ENCODE data around the gene VSIR.

Gene VSIR

DNA sequence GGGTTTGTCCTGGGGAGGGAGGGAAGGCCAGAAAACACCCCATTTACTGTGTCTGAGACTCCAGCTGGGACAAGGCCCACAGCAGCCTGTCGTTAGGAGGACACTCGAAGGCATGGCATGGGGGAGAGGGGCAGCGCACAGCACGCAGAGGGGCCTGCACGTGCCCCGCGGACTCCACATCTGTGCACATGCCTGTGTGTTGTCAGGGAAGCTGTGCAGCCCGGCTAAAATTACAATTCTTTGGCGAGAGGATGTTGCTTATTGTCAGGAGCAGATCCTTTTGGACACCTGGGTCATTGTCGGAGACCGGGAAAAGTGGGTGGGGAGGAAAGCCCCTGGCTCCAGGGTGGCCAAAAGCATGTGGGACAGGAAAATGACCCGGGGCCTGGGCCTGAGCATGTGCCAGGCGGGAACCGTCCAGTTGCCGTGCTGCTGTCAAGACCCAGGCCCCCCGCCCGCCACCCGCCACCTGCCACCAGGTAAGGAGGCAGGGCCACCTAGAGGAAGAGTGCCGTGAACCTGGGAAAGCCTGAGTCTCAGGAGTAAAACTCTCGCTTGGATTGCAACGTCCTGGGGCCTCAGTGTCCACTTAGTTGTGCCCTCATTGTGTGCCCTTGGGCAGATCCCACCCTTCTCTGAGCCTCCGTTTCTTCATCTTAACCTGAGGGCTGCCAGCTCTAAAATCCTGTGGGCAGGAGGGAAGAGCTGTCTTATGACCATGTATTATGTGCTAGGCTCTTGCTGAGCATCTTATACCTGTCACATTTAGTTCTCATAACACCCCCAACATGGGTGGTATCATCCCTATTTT lies 7.2 kb downstream of the VSIR start:
- no peak for DNase-seq (ENCODE audit: extremely low read depth in 1 of 2, low read depth in 1 of 2)

DNA sequence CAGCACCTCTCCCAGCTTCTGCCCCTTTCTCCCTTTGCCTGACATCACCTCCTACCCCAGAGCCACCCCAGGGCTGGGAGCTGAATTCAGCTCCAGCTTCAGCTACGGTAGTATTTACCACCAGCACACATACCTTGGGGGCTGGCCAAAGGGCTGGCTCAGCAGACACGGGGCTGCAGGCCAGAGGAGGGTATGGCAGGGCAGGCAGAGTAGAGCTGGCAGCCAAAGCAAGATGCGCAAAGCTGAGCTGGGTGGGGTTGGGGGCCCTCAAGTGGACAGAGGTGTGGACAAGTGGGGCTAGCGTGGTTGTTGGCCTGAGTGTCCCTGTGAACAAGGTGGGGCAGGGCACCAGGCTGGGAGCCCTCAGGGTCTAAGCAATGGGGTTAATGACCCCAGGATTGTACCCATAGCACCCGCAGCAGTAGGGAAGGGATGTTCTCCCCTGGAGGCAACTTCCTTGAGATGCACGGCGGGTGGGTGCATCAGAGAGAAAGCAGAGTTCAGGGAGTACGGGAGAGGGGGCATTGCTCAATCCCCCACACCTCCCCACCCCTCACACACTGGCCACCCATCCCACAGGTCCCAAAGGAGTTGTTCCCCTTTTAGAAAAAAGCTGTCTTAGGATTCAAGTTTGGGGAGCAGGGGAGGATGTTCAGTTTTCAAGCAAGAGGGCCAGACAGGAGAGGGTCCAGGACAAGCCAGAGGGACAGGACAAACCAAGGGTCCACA lies 8.0 kb downstream of the VSIR start:
- no peak for DNase-seq (ENCODE audit: extremely low read depth in 1 of 2, low read depth in 1 of 2)

DNA sequence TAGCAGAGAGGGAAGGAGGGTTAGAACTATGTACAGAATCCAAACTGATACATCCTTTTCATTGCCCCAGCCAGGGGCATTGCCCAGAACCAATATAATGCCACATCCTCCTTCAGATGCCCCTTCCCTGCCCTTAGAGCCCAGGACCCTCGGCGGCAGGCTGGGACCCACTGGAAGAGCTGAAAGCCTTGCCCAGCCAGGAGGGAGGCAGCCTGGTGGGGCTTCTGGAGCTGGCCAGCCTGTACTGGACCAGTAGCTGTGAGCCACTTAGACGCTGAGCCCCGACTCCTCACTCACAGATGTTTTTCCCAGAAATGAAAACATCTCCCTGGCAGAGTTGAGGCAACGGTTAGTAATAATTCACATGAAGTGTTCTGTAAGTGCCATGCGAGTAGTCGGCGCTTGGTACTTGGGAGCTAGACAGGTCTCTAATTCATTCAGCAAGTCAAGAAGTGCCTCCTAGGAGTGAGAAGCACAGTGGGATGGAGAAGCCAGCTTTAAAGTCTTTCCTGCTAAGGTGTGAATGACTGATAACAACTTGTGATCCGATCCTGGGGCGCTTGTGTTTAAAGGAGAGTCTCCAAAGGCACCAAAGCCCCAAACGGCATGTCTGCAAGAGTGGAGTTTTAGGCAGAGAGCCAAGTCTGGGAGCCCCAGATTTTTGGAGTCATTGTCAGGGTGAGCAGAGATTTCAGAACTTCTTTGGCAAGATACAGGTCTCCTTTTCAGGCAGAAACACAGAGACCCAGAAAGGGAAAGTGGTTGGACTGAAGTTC lies 9.8 kb downstream of the VSIR start:
- no peak for DNase-seq (ENCODE audit: extremely low read depth in 1 of 2, low read depth in 1 of 2)

DNA sequence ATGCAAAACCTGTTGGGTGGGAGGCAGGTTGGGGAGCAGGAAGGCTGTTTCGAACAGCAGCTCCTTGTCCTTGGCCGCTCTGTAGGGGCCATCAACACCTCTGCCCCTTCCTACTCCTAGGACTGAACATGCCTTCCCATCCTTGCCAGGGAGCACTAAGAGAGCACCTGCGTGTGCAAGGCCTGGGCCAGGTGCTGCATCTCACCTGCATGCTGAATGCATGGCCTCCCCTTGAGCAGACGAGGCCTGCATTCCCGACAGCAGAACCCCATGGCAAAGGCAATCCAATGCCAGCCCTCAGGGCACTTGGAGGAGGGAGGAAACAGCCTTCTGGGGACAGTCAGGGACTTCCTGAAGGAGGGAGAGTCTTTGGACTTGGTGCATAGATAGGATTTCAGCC lies 11.0 kb downstream of the VSIR start:
- DNase-seq (ENCODE audit: extremely low read depth in 1 of 2, low read depth in 1 of 2): no peak

DNA sequence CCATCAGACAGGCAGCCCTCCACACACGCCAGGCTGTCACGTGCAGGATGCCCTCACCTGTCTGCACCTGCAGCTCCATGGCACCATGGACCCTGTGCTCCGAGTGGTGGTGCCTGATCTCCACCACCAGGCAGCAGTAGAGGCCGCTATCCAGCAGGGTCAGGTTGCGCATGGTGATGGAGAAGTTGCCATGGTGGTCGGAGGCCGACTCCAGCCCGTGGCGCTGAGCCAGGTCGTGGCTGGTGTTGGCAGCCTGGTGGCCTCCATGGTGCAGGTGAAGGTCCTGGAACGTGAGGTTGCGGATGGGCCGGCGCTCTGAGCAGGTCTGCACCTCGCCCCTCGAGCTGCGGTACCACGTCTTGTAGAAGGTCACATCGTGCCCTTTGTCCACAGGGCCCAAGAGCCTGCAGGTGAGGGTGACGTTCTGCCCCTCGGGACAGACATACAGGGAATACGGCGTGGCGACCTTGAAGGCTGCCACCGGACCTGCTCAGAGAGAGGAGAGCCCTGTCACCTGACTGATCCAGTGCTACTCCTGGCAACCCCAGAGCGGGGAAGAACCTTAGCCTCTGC lies 11.7 kb downstream of the VSIR start:
- no peak for DNase-seq (ENCODE audit: extremely low read depth in 1 of 2, low read depth in 1 of 2)

DNA sequence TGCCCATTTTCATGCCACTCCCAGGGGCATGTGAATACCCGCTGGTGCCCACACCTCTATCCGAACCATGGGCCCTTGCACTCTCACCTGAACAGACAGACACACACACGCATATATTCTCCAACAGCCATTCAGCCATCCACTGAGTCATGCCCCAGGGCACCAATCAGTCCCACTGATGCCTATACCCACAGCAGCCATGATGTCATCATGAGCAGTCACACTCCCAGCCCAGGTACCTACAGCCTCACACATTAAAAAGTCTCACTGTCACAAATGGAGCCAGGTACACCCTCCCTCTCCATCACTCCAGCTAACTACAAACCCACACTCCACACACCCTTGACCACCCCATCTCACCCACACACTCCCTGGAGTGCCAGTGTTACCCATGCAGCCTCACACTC lies 12.2 kb downstream of the VSIR start:
- DNase-seq (ENCODE audit: extremely low read depth in 1 of 2, low read depth in 1 of 2): peak in 1 of 2 donors; percentile 55

DNA sequence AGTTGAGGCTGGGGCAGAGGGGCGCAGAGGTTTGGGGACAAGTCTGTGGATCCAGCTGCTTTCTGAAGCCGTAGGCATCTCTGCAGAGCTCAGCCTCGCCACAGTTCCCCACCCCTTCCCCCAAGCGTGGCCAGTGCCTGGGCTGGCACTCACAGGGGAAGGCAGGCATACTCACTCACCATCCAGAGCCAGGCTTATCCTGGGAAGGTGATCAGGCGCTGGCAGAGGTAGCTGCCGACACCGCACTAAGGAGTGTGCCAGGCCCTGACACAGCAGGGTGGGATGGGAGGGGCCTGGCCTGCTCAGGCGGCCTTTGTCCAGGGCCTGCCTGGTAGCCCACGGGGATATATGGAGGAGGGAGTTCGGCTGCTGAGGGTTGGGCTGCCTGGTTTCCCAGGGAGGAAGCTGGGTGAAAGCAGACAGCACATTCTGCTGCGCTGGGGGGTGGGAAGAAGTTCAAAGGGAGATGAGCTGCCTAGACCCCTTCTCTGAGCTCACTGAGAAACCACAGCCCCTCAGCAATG lies 15.9 kb downstream of the VSIR start:
- no peak for DNase-seq (ENCODE audit: extremely low read depth in 1 of 2, low read depth in 1 of 2)

DNA sequence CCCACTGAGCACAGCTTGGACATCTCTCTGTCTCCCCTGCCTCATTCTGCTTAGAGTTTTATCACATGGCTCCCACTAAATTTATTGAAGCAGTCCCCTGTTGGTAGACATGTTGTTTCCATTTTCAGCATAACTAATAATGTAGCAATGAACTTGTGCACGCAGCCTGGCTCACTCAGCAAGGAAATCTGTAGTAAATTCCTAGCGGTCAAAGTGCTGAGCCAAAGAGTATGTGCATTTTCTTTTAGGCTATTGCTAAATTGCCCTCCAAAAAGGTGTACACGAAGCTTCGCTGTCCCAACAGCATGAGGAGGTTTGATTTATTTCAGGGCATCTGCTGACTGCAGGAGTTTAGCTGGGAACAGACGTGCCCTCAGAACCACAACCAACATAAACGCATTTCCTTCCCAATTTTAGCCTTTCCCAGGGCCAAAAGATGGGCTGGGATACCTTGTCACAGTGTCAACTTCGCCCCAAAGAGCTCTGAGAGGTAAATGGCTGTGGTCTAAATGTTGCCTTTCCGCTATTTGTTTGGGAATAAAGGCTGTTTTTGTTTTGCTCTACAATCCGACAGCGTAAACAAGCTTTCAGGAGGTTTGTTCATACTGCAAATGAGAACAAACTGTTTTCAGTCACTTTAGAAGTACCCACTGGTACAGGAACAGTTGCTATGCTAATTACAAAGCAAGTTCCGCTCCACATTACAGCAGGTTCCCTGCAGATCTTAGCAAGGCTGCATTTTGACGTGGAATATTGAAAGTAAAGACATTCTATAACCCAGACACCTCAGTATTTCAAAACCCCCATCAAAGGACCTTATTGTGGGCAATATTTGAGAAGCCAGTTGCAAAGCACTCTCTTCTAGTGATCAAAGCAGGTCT lies 16.8 kb downstream of the VSIR start:
- DNase-seq (ENCODE audit: extremely low read depth in 1 of 2, low read depth in 1 of 2): no peak

DNA sequence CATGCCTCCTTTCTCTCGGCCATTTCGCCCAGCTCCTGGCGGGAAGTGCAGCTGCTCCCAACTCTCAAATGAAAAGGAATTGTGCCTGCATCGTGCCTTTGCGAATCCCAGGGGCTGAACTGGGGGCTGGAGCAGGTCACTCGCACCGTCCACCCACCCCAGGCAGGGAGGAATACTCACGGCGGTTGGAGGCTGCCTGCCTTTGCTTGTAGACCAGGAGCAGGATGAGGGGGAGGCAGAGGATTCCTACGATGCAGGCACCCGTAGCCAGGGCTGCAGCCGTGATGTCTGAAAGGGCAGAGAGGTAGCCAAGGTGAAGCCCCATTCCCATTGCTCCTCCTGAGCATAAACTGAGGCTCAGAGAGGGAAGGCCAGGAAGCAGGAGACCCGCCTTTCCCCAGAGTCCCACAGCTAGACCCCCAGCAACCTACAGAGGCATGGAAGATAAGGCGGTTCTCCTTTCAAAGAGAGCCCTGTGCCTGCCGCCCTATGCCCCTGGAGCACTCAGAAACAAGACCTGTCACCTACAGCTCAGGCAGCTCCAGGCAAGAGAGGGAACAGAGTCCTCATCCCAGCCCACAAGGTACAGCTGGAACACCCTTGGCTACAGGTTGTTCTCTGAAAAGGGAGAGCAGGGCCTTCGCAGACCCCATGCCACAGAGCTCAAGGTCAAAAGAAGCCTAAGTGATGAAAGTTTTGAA lies 18.0 kb downstream of the VSIR start:
- DNase-seq (ENCODE audit: extremely low read depth in 1 of 2, low read depth in 1 of 2): no peak

DNA sequence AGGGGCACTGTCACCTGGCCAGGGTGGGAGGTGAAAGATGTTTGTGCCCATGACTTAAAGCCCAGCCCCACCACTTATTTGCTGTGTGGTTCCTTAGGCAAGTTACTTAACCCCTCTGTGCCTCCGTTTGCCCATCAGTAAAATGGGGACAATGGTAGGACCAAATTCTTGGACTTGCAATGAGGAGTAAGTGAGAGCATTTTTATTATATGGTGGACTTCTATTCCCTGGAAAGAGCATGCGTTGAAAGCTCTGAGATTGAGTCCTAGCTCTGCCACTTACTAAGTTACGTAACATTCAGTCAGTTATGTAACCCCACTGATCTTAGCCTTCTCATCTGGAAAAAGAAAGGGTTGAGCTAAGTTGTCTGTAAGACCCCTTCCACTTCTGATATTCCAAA lies 18.8 kb downstream of the VSIR start:
- no peak for DNase-seq (ENCODE audit: extremely low read depth in 1 of 2, low read depth in 1 of 2)

DNA sequence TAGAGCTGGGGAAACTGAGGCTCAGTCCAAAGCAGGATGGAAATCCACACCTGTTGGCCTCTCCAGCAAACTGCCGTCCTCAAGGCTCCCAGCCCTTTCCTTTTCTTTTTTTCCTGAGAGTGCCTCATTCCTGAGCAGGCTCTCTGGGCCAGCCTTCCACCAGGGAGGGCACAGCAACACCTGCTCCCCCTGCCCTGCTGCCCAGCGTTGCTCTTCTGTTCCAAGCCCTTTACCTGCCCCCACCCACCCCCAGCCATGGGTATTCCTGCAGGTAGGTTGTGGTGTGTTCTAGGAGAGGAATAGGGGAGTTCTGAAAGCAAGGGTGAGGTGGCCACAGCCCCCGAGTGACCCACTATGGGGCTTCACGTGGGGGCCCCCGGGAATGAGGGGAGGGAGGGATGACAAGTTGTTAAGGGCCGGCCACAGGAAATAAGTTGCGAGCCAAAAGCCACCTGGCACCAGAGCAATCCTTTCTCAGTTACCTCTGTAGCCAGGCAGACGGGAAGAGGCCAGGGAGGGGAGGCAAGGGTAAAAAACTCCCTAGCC lies 19.3 kb downstream of the VSIR start:
- DNase-seq (ENCODE audit: extremely low read depth in 1 of 2, low read depth in 1 of 2): no peak

DNA sequence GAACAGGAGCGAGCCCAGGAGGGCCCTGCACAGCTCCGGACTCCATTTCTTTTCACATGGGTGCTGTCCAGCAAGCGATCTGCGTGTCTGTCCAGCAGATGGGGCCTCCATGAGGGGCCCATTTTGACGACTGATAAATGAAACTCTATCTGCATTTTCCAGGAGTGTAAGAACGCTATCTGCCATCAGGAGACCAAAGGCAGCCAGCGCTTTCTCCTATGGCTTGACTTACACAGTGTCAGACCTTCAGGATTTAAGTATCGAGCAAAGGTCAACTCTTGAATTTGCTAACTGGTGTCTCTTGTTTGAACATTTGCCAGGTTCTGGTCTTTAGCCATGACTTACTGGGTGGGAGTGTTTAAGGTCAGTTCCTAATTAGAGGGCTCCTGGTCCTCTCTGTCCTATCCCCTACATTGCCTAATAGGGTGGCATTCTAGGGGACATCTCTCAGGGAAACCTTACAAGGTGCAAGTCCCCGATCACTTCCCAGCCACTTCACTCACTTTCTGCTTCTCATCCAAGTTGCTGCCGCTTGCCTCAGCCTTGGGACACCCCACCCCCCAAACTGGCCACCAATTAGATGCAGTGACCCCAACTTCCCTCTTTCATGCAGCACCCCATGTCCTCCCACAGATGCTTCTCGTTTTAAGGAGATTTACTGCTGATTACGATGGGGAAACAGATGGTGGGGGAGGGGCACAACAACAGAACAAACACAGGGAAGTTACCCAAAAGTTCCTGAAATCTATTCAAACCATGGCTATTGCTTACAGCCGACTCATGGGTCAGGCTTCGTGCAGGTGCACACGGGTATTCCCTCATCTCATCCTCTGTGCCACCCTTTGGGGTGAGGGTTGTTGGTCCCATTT lies 20.0 kb downstream of the VSIR start:
- DNase-seq (ENCODE audit: extremely low read depth in 1 of 2, low read depth in 1 of 2): no peak

DNA sequence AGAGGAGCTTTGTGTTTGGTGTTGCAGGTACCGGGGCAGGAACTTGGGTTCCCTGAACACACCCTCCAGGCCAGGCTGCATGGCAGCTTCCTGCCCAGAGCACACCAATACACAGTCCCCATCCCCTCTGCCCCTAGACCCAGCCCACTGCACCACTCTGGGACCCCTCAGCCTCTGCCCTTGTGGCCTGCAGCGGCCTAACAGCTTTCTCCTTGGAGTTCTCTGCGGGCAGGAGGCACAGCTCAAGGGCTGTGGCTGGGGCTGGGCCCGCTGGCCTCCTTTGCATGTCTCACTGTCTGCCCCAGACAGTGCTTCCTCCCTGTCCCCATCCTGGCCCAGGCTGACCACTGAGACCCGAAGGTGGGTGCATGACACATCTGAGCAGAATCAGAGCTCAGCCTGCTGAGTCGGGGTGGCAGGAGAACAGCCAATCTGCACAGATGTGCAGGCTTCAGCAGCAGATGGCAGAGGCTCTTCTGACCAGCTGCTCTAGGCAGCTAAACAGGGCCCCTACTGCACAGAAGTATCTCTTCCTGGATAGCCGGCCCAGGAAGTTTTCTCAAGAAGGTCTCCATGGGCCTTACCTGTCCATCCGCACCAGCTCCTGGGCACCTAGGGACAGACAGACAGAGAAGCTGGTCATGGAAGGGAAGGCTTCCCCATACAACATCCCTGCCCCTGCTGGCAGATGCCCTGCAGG lies 20.8 kb downstream of the VSIR start:
- DNase-seq (ENCODE audit: extremely low read depth in 1 of 2, low read depth in 1 of 2): no peak

DNA sequence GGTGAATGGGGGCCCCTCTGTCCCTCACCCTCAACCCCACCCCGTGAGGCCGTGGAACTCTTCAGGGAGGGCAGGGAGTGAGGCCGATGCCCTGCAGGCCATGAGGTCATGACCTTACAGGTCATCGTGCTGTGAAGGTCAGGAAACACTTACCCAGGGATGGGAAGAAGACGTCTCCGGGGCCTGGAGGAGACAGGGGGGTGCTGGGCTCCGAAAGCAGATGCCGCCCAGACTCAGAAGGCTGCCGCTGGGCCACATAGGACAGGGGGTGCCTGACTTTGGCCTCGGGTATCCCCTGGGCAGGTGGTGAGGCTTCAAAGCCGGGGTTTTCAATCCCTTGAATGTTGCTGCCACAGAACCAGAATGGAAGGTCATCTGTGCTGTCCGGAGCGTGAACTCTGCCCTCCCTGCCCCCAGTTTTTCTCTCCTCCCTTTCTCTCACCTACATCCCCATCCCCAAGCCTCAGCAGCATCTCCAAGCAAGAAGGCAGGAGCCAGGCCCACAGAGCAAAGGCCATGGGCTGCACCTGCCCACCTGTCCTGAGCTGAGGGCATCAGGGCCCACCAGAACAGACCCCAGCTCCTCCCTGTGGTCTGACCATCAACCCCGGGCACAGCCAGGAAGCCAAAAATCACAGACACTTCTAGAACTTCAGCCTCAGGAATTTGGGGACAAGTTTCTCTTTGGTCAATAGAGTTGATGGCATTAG lies 21.6 kb downstream of the VSIR start:
- no peak for DNase-seq (ENCODE audit: extremely low read depth in 1 of 2, low read depth in 1 of 2)

DNA sequence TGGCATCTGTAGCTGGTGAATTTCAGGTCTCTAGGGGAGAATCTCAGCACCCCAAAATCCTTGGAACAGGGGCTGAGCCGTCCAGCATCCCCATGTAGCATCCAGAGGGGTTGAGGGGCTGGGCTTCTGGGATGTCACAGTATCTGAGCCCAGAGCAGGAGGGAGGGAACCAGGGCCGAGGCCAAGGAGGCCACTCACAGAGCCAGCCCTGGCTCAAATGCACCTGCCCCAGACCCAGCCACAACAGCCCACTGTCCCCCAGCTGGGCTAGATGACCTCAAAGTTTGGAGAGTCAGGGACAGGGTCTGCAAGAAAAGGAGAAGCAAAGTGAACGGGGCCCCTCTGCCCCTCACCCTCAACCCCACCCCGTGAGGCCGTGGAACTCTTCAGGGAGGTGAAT lies 22.3 kb downstream of the VSIR start:
- no peak for DNase-seq (ENCODE audit: extremely low read depth in 1 of 2, low read depth in 1 of 2)

DNA sequence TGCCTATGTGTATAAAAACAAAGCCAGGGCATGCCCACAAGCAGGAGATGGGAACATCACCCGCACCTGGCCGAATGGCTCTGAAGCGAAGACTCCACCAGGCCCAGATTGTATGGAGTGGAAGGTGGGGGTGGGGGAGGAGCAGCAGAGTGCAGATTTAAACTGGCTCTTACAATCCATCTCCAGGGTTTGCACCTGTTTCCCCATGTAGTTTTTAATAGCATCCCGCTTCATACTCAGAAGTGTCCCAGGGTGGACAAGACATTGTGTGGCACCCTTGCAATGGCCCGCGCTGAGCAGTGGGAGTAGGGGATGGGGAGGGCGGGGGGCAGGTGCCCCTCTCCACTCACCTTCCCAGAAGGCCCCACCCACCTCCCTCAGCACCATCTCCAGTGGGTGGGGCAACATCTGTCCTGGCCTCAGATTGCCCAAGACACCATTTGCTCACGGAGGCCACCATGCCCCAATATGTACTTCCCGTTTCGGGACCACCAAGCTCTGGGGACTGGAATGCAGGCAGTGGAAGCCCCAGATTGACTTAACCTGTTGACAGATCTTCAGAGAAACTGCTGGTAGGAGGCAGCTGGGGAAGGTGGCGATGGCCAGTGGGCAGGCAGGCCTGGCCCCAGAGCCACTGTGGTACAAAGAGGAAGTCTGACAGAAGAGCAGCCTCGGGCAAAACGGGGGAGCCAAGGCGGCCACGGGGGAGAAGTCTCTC lies 23.0 kb downstream of the VSIR start:
- no peak for DNase-seq (ENCODE audit: extremely low read depth in 1 of 2, low read depth in 1 of 2)
